Astrocyte (in vitro differentiated cells and primary cell): Measurements from ENCODE around the gene STYX. TPM values are rescaled to one million over a fixed set of nuclear protein-coding genes. Genes with fewer than 3 reads are reported as not detected.
A peak's percentile ranks its signal among the peaks of the same experiment; 100 is the strongest.

Source experiments
- DNase-seq: peaks from one replicate; pipeline ENCODE4 v3.0.0-alpha.2; 2010; ENCODE audit warnings: low read depth
- FAIRE-seq: peaks from 2 replicates; lab custom pipeline; 2011; peaks lifted over from hg19 to GRCh38; lab: Jason Lieb, UNC
- H2AFZ ChIP-seq: 2 replicates; pipeline ENCODE4 v1.6.0; 2012; ENCODE audit warnings: low read depth, low read length, inconsistent platforms
- H3K27ac ChIP-seq: 2 replicates; pipeline ENCODE4 v1.5.1; 2011; ENCODE audit warnings: low read depth, low read length, inconsistent platforms
- H3K27me3 ChIP-seq: 2 replicates; pipeline ENCODE4 v1.6.0; 2011; ENCODE audit warnings: low read length, inconsistent platforms; ENCODE audit not compliant: insufficient read depth
- H3K36me3 ChIP-seq: 2 replicates; pipeline ENCODE4 v1.5.1; 2011; ENCODE audit warnings: low read length, inconsistent platforms; ENCODE audit not compliant: insufficient read depth
- H3K4me1 ChIP-seq: 2 replicates; pipeline ENCODE4 v1.5.1; 2011; ENCODE audit warnings: low read length, inconsistent platforms; ENCODE audit not compliant: insufficient read depth
- H3K4me2 ChIP-seq: 2 replicates; pipeline ENCODE4 v1.6.0; 2012; ENCODE audit warnings: low read length, inconsistent platforms
- H3K4me3 ChIP-seq: 2 replicates; pipeline ENCODE4 v1.5.1; 2011; ENCODE audit warnings: low read depth, mild to moderate bottlenecking, low read length, inconsistent platforms; ENCODE audit not compliant: insufficient read depth
- H3K79me2 ChIP-seq: 2 replicates; pipeline ENCODE4 v1.6.0; 2012; ENCODE audit warnings: mild to moderate bottlenecking, low read length, inconsistent platforms; ENCODE audit not compliant: insufficient read depth
- H3K9ac ChIP-seq: 2 replicates; pipeline ENCODE4 v1.6.0; 2012; ENCODE audit warnings: mild to moderate bottlenecking, low read length, inconsistent platforms
- H3K9me3 ChIP-seq: 2 replicates; pipeline ENCODE4 v1.5.1; 2012; ENCODE audit warnings: low read depth, mild to moderate bottlenecking, low read length, inconsistent platforms; ENCODE audit not compliant: insufficient read depth
- H4K20me1 ChIP-seq: 2 replicates; pipeline ENCODE4 v1.6.0; 2012; ENCODE audit warnings: low read length, inconsistent platforms; ENCODE audit not compliant: insufficient read depth
- H3K27ac Mint-ChIP-seq: one replicate; pipeline ENCODE4 v1.8.0; 2021; ENCODE audit warnings: mild to moderate bottlenecking, mixed read lengths; ENCODE audit not compliant: unreplicated experiment
- H3K27me3 Mint-ChIP-seq: one replicate; pipeline ENCODE4 v1.8.0; 2021; ENCODE audit warnings: low read depth, mixed read lengths; ENCODE audit not compliant: unreplicated experiment
- H3K36me3 Mint-ChIP-seq: one replicate; pipeline ENCODE4 v1.8.0; 2021; ENCODE audit warnings: low read depth, mixed read lengths; ENCODE audit not compliant: unreplicated experiment
- H3K4me1 Mint-ChIP-seq: one replicate; pipeline ENCODE4 v1.8.0; 2021; ENCODE audit warnings: low read depth, mixed read lengths; ENCODE audit not compliant: unreplicated experiment
- H3K4me3 Mint-ChIP-seq: one replicate; pipeline ENCODE4 v1.8.0; 2021; ENCODE audit warnings: mild to moderate bottlenecking, moderate library complexity, mixed read lengths; ENCODE audit not compliant: unreplicated experiment
- H3K9me3 Mint-ChIP-seq: one replicate; pipeline ENCODE4 v1.8.0; 2021; ENCODE audit warnings: mild to moderate bottlenecking, mixed read lengths; ENCODE audit not compliant: unreplicated experiment
- EZH2 ChIP-seq: IDR thresholded peaks from 2 replicates; pipeline ENCODE4 v1.6.1; 2012; ENCODE audit warnings: mild to moderate bottlenecking, low read length, inconsistent platforms; ENCODE audit not compliant: insufficient read depth
- total RNA-seq: library from RNA; stranded (reverse); gene quantifications from 2 replicates; pipeline ENCODE4 v1.2.1, GENCODE V29; 2021
- TF ChIP-seq, protein P1 (sequence below): IDR thresholded peaks from 2 replicates; pipeline ENCODE4 v1.5.1; 2011; ENCODE audit warnings: low read depth, mild to moderate bottlenecking, inconsistent platforms, low read length, moderate library complexity; ENCODE audit not compliant: insufficient read depth

Gene STYX
- total RNA-seq, 1 donor from 2014 or later = 26.3 TPM

- Mint-ChIP-seq H3K9me3 (no peaks in the 10 kb centered on the region), H3K4me1 (peaks cover 7% of the 10 kb centered on the region), H3K4me3 (peak within 1 kb of the TSS; percentile 97), H3K36me3 (no peaks in the 10 kb centered on the region), H3K27me3 (no peaks in the 10 kb centered on the region), H3K27ac (peak within 1 kb of the TSS; percentile 94)
- FAIRE-seq (no peak), DNase-seq (peak; percentile 89)
- peak within 1 kb of the TSS; percentile 98 for H3K4me2 ChIP-seq
- peak within 1 kb of the TSS; percentile 94 for H3K4me3 ChIP-seq
- peaks cover 49% of the 10 kb centered on the region for H3K79me2 ChIP-seq
- H3K9ac ChIP-seq = peak within 1 kb of the TSS; percentile 92
- H3K27ac ChIP-seq = peak within 1 kb of the TSS; percentile 96
- no peaks in the 10 kb centered on the region for H3K36me3 ChIP-seq
- no peak for TF ChIP-seq EZH2
- TF ChIP-seq, protein P1, sequence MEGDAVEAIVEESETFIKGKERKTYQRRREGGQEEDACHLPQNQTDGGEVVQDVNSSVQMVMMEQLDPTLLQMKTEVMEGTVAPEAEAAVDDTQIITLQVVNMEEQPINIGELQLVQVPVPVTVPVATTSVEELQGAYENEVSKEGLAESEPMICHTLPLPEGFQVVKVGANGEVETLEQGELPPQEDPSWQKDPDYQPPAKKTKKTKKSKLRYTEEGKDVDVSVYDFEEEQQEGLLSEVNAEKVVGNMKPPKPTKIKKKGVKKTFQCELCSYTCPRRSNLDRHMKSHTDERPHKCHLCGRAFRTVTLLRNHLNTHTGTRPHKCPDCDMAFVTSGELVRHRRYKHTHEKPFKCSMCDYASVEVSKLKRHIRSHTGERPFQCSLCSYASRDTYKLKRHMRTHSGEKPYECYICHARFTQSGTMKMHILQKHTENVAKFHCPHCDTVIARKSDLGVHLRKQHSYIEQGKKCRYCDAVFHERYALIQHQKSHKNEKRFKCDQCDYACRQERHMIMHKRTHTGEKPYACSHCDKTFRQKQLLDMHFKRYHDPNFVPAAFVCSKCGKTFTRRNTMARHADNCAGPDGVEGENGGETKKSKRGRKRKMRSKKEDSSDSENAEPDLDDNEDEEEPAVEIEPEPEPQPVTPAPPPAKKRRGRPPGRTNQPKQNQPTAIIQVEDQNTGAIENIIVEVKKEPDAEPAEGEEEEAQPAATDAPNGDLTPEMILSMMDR = no peak
- no peaks in the 10 kb centered on the region for H3K27me3 ChIP-seq
- peaks cover 17% of the 10 kb centered on the region for H3K4me1 ChIP-seq
- peaks cover 29% of the 10 kb centered on the region for H4K20me1 ChIP-seq
- no peaks in the 10 kb centered on the region for H3K9me3 ChIP-seq
- peak within 1 kb of the TSS; percentile 85 for H2AFZ ChIP-seq
These were observed 61.5 kb downstream of the STYX start, which contains the start of gene GNPNAT1 for GRCh38 chr14:52791223-52792096. GNPNAT1 (minus strand) TSS chr14:52791607; CDS start chr14:52784650, 6,957 bp downstream.

GRCh38 chr14:52792097-52792415, 62.1 kb downstream of the STYX start:
- no peaks in the 10 kb centered on the region for H3K27me3 ChIP-seq
- peaks cover 43% of the 10 kb centered on the region for H3K79me2 ChIP-seq
- no peaks in the 10 kb centered on the region for H3K9me3 ChIP-seq
- no peak for TF ChIP-seq EZH2
- TF ChIP-seq, protein P1 = no peak
- H3K36me3 ChIP-seq = no peaks in the 10 kb centered on the region
- Mint-ChIP-seq H3K27ac (peak overlapping the region; percentile 94), H3K36me3 (no peaks in the 10 kb centered on the region), H3K4me3 (peak overlapping the region; percentile 86), H3K9me3 (no peaks in the 10 kb centered on the region), H3K27me3 (no peaks in the 10 kb centered on the region), H3K4me1 (peaks cover 7% of the 10 kb centered on the region)
- peaks cover 17% of the 10 kb centered on the region for H3K4me1 ChIP-seq
- DNase-seq (no peak), FAIRE-seq (no peak)
- peak overlapping the region; percentile 86 for H3K4me2 ChIP-seq
- H2AFZ ChIP-seq = peak overlapping the region; percentile 85
- H3K4me3 ChIP-seq = peak overlapping the region; percentile 56
- peak overlapping the region; percentile 83 for H3K9ac ChIP-seq
- H4K20me1 ChIP-seq = peaks cover 27% of the 10 kb centered on the region
- H3K27ac ChIP-seq = peak overlapping the region; percentile 96

DNA sequence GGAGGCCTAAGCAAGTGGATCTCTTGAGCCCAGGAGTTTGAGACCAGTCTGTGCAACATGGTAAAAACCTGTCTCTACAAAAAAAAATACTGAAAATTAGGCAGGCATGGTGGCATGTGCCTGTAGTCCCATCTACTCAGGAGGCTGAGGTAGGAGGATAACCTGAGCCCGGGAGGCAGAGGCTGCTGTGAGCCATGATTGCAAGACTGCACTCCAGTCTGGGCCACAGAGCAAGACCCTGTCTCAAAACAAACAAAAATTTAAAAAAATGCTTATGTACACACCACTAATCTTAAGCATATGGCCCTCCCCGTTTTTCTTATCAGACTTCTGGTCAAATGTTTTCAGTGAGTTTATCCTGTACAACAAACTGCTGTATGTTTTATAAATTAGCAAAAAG, 63.1 kb downstream of the STYX start:
- Mint-ChIP-seq H3K27ac (peak overlapping the region; percentile 3), H3K27me3 (no peaks in the 10 kb centered on the region), H3K4me1 (peaks cover 7% of the 10 kb centered on the region), H3K9me3 (no peaks in the 10 kb centered on the region), H3K36me3 (no peaks in the 10 kb centered on the region), H3K4me3 (no peak overlapping the region)
- peaks cover 17% of the 10 kb centered on the region for H3K4me1 ChIP-seq
- no peaks in the 10 kb centered on the region for H3K9me3 ChIP-seq
- no peak for TF ChIP-seq EZH2
- H3K36me3 ChIP-seq = no peaks in the 10 kb centered on the region
- H2AFZ ChIP-seq = no peak overlapping the region
- no peak for FAIRE-seq
- peaks cover 33% of the 10 kb centered on the region for H3K79me2 ChIP-seq
- no peak overlapping the region for H3K4me3 ChIP-seq
- H4K20me1 ChIP-seq = peaks cover 21% of the 10 kb centered on the region
- H3K27me3 ChIP-seq = no peaks in the 10 kb centered on the region
- no peak for DNase-seq
- no peak overlapping the region for H3K9ac ChIP-seq
- H3K27ac ChIP-seq = no peak overlapping the region
- H3K4me2 ChIP-seq = no peak overlapping the region
